K562 (cell line): ENCODE results near the gene PGAP3. TPM values are rescaled to one million over a fixed set of nuclear protein-coding genes. Genes with fewer than 3 reads are reported as not detected.

ENCODE experiments used
- DEAF1 ChIP-seq: fragments of 450-650 bp; formaldehyde crosslinking; IDR thresholded peaks from 2 replicates; pipeline ENCODE4 v1.4.0; 2020; ENCODE audit warnings: mild to moderate bottlenecking, moderate library complexity
- ETS2 ChIP-seq: IDR thresholded peaks from 2 replicates; pipeline ENCODE4 v1.6.1; 2016; ENCODE audit warnings: borderline replicate concordance, missing genetic modification characterization, mild to moderate bottlenecking, moderate library complexity, missing compliant biosample characterization; ENCODE audit not compliant: poor library complexity, severe bottlenecking
- FOS ChIP-seq: IDR thresholded peaks from 3 replicates; pipeline ENCODE4 v1.6.1; 2011; ENCODE audit not compliant: insufficient read length; ENCODE audit errors: extremely low read depth
- FOXA3 ChIP-seq, 2 experiments: fragments of 450-650 bp in 1 of 2; sonication (generic) in 1 of 2; formaldehyde crosslinking; IDR thresholded peaks in 1 of 2; conservative IDR thresholded peaks in 1 of 2; 2 replicates each; pipeline versions ENCODE4 v1.4.0 to v1.8.0; 2020 to 2022; ENCODE audit warnings: mild to moderate bottlenecking in 2 of 2, missing genetic modification reagents in 1 of 2
- FOXJ3 ChIP-seq: sonication (generic); formaldehyde crosslinking; IDR thresholded peaks from 2 replicates; pipeline ENCODE4 v1.4.0; 2020; ENCODE audit warnings: mild to moderate bottlenecking, missing genetic modification reagents
- FOXM1 ChIP-seq, 2 experiments: fragments of 450-650 bp in 1 of 2; sonication (generic) in 1 of 2; formaldehyde crosslinking in 1 of 2; IDR thresholded peaks; 2 replicates each; pipeline versions ENCODE4 v1.6.1 to v1.9.0; 2017 to 2022; ENCODE audit warnings: low read depth in 2 of 2, mild to moderate bottlenecking in 2 of 2, missing genetic modification reagents in 1 of 2, moderate library complexity in 1 of 2
- GATA2 ChIP-seq: sonication (generic); formaldehyde crosslinking; IDR thresholded peaks from 2 replicates; pipeline ENCODE4 v1.4.0; 2020; ENCODE audit warnings: mild to moderate bottlenecking, missing genetic modification reagents
- HNRNPH1 ChIP-seq: fragments of 200-400 bp; formaldehyde crosslinking; optimal IDR thresholded peaks from 2 replicates; pipeline ENCODE3; 2017; ENCODE audit warnings: low read depth, mild to moderate bottlenecking, low read length, moderate library complexity
- KDM1A ChIP-seq, 2 experiments: fragments of 450-650 bp; IDR thresholded peaks; 2 replicates each; pipeline ENCODE4 v1.6.1; 2016; ENCODE audit warnings: mild to moderate bottlenecking in 2 of 2
- MCM2 ChIP-seq: fragments of 450-650 bp; IDR thresholded peaks from 2 replicates; pipeline ENCODE4 v1.6.1; 2017; ENCODE audit warnings: low read depth, mild to moderate bottlenecking
- MITF ChIP-seq: IDR thresholded peaks from 2 replicates; pipeline ENCODE4 v1.6.1; 2014; ENCODE audit warnings: antibody characterized with exemption
- MYNN ChIP-seq, 2 experiments: sonication (generic); formaldehyde crosslinking in 1 of 2; IDR thresholded peaks; 2 replicates each; pipeline versions ENCODE4 v1.5.0 to v1.6.1; 2016 to 2020; ENCODE audit warnings: antibody characterized with exemption in 1 of 2, missing genetic modification reagents in 1 of 2
- NR2C2 ChIP-seq, 2 experiments: fragments of 200-800 bp in 1 of 2; sonication (Bioruptor generic) in 1 of 2; sonication (generic) in 1 of 2; formaldehyde crosslinking in 1 of 2; IDR thresholded peaks; 2 replicates each; pipeline versions ENCODE4 v1.6.1 to v1.8.0; 2016 to 2022; ENCODE audit warnings: mild to moderate bottlenecking in 1 of 2, missing compliant biosample characterization in 1 of 2, missing genetic modification characterization in 1 of 2, missing genetic modification reagents in 1 of 2
- PHTF2 ChIP-seq: fragments of 250-450 bp; sonication (Bioruptor Pico); IDR thresholded peaks from 2 replicates; pipeline ENCODE4 v1.5.0; 2021; ENCODE audit warnings: mild to moderate bottlenecking
- RBBP5 ChIP-seq: fragments of 200-600 bp; sonication (generic); IDR thresholded peaks from 2 replicates; pipeline ENCODE4 v1.6.1; 2012; ENCODE audit warnings: borderline replicate concordance, mild to moderate bottlenecking, low read length, control low read depth, inconsistent platforms; ENCODE audit not compliant: insufficient read depth, poor library complexity, severe bottlenecking
- RCOR1 ChIP-seq, 2 experiments: IDR thresholded peaks; 2 replicates each; pipeline ENCODE4 v1.6.1; 2012; ENCODE audit warnings: low read depth in 2 of 2, low read length in 2 of 2, borderline replicate concordance in 1 of 2, improper control_type of control experiment in 1 of 2
- SETDB1 ChIP-seq: IDR thresholded peaks from one replicate; pipeline ENCODE4 v1.6.1; 2012; ENCODE audit warnings: low read length, control low read depth, inconsistent platforms
- SREBF2 ChIP-seq: sonication (generic); formaldehyde crosslinking; IDR thresholded peaks from 2 replicates; pipeline ENCODE4 v1.4.0; 2020; ENCODE audit warnings: mild to moderate bottlenecking, missing genetic modification reagents
- XRCC4 ChIP-seq: IDR thresholded peaks from one replicate; pipeline ENCODE4 v1.6.1; 2011; ENCODE audit not compliant: insufficient read depth, insufficient read length; ENCODE audit errors: extremely low read depth
- ZBTB8A ChIP-seq: fragments of 450-650 bp; IDR thresholded peaks from 2 replicates; pipeline ENCODE4 v1.6.1; 2018; ENCODE audit warnings: mild to moderate bottlenecking, moderate library complexity; ENCODE audit not compliant: partially characterized antibody
- ZNF23 ChIP-seq: fragments of 250-450 bp; sonication (Bioruptor Pico); IDR thresholded peaks from 2 replicates; pipeline ENCODE4 v1.4.0; 2020; ENCODE audit warnings: mild to moderate bottlenecking
- ZNF316 ChIP-seq: fragments of 450-650 bp; IDR thresholded peaks from 2 replicates; pipeline ENCODE4 v1.6.1; 2016
- ZNF512 ChIP-seq: IDR thresholded peaks from 2 replicates; pipeline ENCODE4 v1.6.1; 2016; ENCODE audit warnings: missing genetic modification characterization, missing compliant biosample characterization
- polyA plus RNA-seq, 8 experiments: library from polyadenylated mRNA; depleted of rRNA in 4 of 8; stranded (reverse) in 5 of 8; unstranded in 3 of 8; fragments of >200 nt; fragmentation: Nextera tagmentation in 2 of 8; fragmentation: Illumina TruSeq in 1 of 8; extraction: Ambion mirVana in 2 of 8; extraction: Trizol in 1 of 8; gene quantifications; 2 replicates each; pipeline versions ENCODE4 v1.2.1 to v1.2.3, GENCODE V29; 2011 to 2014; ENCODE audit warnings: inconsistent platforms in 1 of 8, missing spikeins in 1 of 8
- total RNA-seq, 7 experiments: library from RNA; depleted of rRNA in 6 of 7; stranded (reverse); fragments of >200 nt in 6 of 7; fragmentation: Illumina TruSeq in 2 of 7; extraction: Trizol in 2 of 7; gene quantifications; 2 replicates each; pipeline versions ENCODE4 v1.2.1 to v1.2.3, GENCODE V29; 2011 to 2021; ENCODE audit warnings: low replicate concordance in 1 of 7

PGAP3 gene
- total and polyA plus RNA-seq, 9 of the 15 experiments (the other 6 are each of a cell fraction or from before 2014, with no cell fraction given) = 0.38 to 9.4 (median 4.5) TPM

- no peak for TF ChIP-seq MITF
- no peak for TF ChIP-seq FOS
- no peak for TF ChIP-seq XRCC4
- no peak for TF ChIP-seq FOXJ3 (CRISPR knock-in tag)
- no peak for TF ChIP-seq SETDB1
- no peak for TF ChIP-seq FOXM1 (IDR thresholded peaks at IDR 0.05; ENCODE audit: low read depth)
- no peak for TF ChIP-seq FOXM1 (CRISPR knock-in tag; IDR thresholded peaks at IDR 0.05; ENCODE audit: low read depth)
- TF ChIP-seq NR2C2 (CRISPR knock-in tag; IDR thresholded peaks at IDR 0.05) = no peak
- peak; percentile 87 for TF ChIP-seq NR2C2 (tag; IDR thresholded peaks at IDR 0.05)
- TF ChIP-seq HNRNPH1 = no peak
- TF ChIP-seq ETS2 (tag) = no peak
- TF ChIP-seq DEAF1 = peak; percentile 35; the same call in 1 of the 2 replicates
- peak; percentile 28; the same call in 1 of the 2 replicates for TF ChIP-seq MYNN (IDR thresholded peaks at IDR 0.05)
- TF ChIP-seq MYNN (CRISPR knock-in tag; IDR thresholded peaks at IDR 0.05) = no peak
- TF ChIP-seq ZBTB8A = no peak
- TF ChIP-seq MCM2 = no peak
- no peak for TF ChIP-seq ZNF316
- no peak for TF ChIP-seq GATA2 (CRISPR knock-in tag)
- no peak for TF ChIP-seq PHTF2 (CRISPR knock-in tag)
- peak in 1 of 2 experiments; percentile 18; a peak in 1 of 4 replicates for TF ChIP-seq RCOR1 (IDR thresholded peaks at IDR 0.05; ENCODE audit: borderline replicate concordance in 1 of 2, low read depth in 2 of 2, low read length in 2 of 2)
- TF ChIP-seq ZNF23 (CRISPR knock-in tag) = no peak
- TF ChIP-seq SREBF2 = no peak
- no peak for TF ChIP-seq ZNF512 (tag)
- TF ChIP-seq KDM1A (IDR thresholded peaks at IDR 0.05) = no peak
- 0 out of 4 replicates have a peak, but pooled peaks of 1 of the 2 experiments have one; percentile 19 for TF ChIP-seq FOXA3 (CRISPR knock-in tag; conservative IDR thresholded peaks at IDR 0.05 in 1 of 2, IDR thresholded peaks at IDR 0.05 in 1 of 2)
- peak; percentile 90 for TF ChIP-seq RBBP5
Observed at GRCh38 chr17:39730095-39730921, 42.5 kb upstream of the PGAP3 start, which contains the start of gene MIEN1 (continued).
